Keratinocyte (primary cell): Measurements from ENCODE around the gene AKR1E2.

Experiments used
- CTCF ChIP-seq, 3 experiments: IDR thresholded peaks in 1 of 3; conservative IDR thresholded peaks in 1 of 3; optimal IDR thresholded peaks in 1 of 3; 2 replicates in 2 of 3; 3 replicates in 1 of 3; pipeline versions ENCODE3 to v1.5.1; 2011; ENCODE audit warnings: low read length in 3 of 3, mild to moderate bottlenecking in 3 of 3, moderate library complexity in 2 of 3, control low read depth in 1 of 3, inconsistent platforms in 1 of 3; ENCODE audit not compliant: insufficient read depth in 2 of 3; ENCODE audit errors: extremely low read depth in 1 of 3
- EZH2 ChIP-seq: IDR thresholded peaks from one replicate; pipeline ENCODE4 v1.6.1; 2012; ENCODE audit warnings: inconsistent platforms, mild to moderate bottlenecking, low read length, moderate library complexity

- no peak for TF ChIP-seq CTCF (optimal IDR thresholded peaks at IDR 0.05 in 1 of 3, IDR thresholded peaks at IDR 0.05 in 1 of 3, conservative IDR thresholded peaks at IDR 0.05 in 1 of 3; ENCODE audit: extremely low read depth in 1 of 3, insufficient read depth in 2 of 3, low read length in 3 of 3)
- no peak for TF ChIP-seq EZH2
Measured at GRCh38 chr10:4819707-4820106, 6.3 kb upstream of the AKR1E2 start.
